ENCODE results near the gene PHLDB2. TPM values are rescaled to one million over a fixed set of nuclear protein-coding genes. Genes with fewer than 3 reads are reported as not detected.

PHLDB2 gene
- polyA plus RNA-seq, 4 donors, result 1.1 to 17.8 (median 4.5) TPM

DNA sequence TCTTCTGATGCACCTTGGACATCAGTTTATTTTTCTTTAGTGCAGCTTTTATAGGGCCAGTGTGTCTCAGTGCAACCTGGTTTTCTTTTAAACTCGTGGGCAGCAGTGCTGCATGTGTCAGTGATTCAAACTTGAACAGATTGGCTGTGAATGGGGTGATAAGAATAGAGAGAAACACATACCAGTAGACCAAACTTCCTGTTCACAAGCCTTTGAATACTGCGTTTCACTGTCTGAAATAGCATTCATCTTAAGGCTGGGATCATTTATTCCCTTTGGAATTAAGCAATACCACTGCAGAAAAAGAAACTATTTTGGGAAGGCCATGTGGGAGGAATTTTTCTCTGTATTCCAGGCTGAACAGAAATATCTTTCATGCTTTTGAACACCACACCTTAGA, 51.7 kb downstream of the PHLDB2 start:
- H3K4me3 ChIP-seq (ENCODE audit: low read depth in 1 of 3, low read length in 3 of 3), result no peak overlapping the region
- no peaks in the 10 kb centered on the region for H3K9me3 ChIP-seq (ENCODE audit: control insufficient read depth in 2 of 2, insufficient read depth in 1 of 2, low read depth in 1 of 2, low read length in 1 of 2)
- no peak overlapping the region for H3K27ac ChIP-seq (ENCODE audit: low read depth in 1 of 3, low read length in 2 of 3)
- WGBS, 3 donors, result 3 to 15% (median 5%) methylated on average over 2 of the region's 2 CpGs
- FAIRE-seq (no peak), DNase-seq (peak; percentile 6 to 16)
- no peaks in the 10 kb centered on the region for H3K27me3 ChIP-seq (ENCODE audit: control insufficient read depth in 3 of 3, insufficient read depth in 3 of 3, low read length in 3 of 3)
- H3K4me1 ChIP-seq (ENCODE audit: control insufficient read depth in 3 of 3, insufficient read depth in 2 of 3, low read depth in 1 of 3, low read length in 2 of 3), result peaks cover 0 to 8% (median 3%) of the 10 kb centered on the region in 3 donors
- H3K36me3 ChIP-seq (ENCODE audit: control insufficient read depth in 3 of 3, insufficient read depth in 2 of 3, low read depth in 1 of 3, low read length in 3 of 3), result peaks cover 0 to 2% (median 0%) of the 10 kb centered on the region in 3 donors

DNA sequence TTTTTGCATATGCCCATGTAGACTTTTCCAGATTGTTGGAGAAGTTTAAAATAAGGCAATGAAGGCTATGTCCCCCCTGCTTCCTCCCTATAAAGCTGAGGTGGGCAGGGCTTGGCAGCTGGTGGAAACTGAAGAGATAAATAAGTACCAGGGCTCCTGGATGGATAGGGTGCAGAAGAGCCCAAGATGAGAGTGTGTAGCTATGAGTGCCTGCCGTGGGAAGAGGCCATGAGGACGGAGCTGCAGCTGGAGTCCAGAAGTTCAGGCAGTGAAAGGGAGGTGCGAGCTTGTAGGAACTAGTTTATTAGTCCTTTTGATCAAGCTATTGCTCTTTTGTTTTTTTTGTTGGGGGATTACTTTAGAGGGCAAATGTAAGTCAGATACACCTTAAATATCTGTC, 52.4 kb downstream of the PHLDB2 start:
- WGBS, 3 donors, result 12 to 53% (median 29%) methylated on average over 3 of the region's 3 CpGs
- Histone ChIP-seq H3K4me1 (ENCODE audit: control insufficient read depth in 3 of 3, insufficient read depth in 2 of 3, low read depth in 1 of 3, low read length in 2 of 3) (peaks cover 0 to 11% (median 3%) of the 10 kb centered on the region in 3 donors), H3K9me3 (ENCODE audit: control insufficient read depth in 2 of 2, insufficient read depth in 1 of 2, low read depth in 1 of 2, low read length in 1 of 2) (no peaks in the 10 kb centered on the region), H3K36me3 (ENCODE audit: control insufficient read depth in 3 of 3, insufficient read depth in 2 of 3, low read depth in 1 of 3, low read length in 3 of 3) (peaks cover 0 to 2% (median 0%) of the 10 kb centered on the region in 3 donors), H3K4me3 (ENCODE audit: low read depth in 1 of 3, low read length in 3 of 3) (no peak overlapping the region), H3K27me3 (ENCODE audit: control insufficient read depth in 3 of 3, insufficient read depth in 3 of 3, low read length in 3 of 3) (no peaks in the 10 kb centered on the region), H3K27ac (ENCODE audit: low read depth in 1 of 3, low read length in 2 of 3) (no peak overlapping the region)
- FAIRE-seq, result no peak
- DNase-seq, result peak; percentile 33 to 43

DNA sequence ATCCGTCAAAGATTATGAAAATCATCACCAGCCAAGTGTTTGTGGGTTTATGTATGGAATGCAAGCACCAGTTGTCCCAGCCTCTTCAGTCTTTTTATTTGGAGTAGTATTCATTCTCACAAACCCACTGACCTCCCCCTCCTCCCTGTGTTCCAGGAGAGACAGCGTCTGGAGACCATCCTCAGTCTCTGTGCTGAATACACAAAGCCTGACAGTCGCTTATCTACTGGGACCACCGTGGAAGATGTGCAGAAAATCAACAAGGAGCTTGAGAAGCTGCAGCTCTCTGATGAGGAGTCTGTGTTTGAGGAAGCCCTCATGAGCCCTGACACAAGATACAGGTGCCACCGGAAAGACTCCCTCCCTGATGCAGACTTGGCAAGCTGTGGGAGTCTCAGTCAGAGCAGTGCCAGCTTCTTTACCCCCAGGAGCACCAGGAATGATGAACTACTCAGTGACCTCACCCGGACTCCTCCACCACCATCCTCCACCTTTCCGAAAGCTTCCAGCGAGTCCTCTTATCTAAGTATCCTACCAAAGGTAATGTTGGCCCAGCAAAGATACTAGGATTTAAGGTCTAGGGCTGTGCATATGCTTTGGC, 54.2 kb downstream of the PHLDB2 start:
- peaks cover 0 to 2% (median 0%) of the 10 kb centered on the region in 3 donors for H3K36me3 ChIP-seq (ENCODE audit: control insufficient read depth in 3 of 3, insufficient read depth in 2 of 3, low read depth in 1 of 3, low read length in 3 of 3)
- H3K4me1 ChIP-seq (ENCODE audit: control insufficient read depth in 3 of 3, insufficient read depth in 2 of 3, low read depth in 1 of 3, low read length in 2 of 3), result peaks cover 0 to 7% (median 3%) of the 10 kb centered on the region in 3 donors
- FAIRE-seq (no peak), DNase-seq (no peak)
- H3K27ac ChIP-seq (ENCODE audit: low read depth in 1 of 3, low read length in 2 of 3), result no peak overlapping the region
- 74 to 91% (median 80%) methylated on average over 8 of the region's 8 CpGs for WGBS, 3 donors
- no peak overlapping the region for H3K4me3 ChIP-seq (ENCODE audit: low read depth in 1 of 3, low read length in 3 of 3)
- H3K27me3 ChIP-seq (ENCODE audit: control insufficient read depth in 3 of 3, insufficient read depth in 3 of 3, low read length in 3 of 3), result no peaks in the 10 kb centered on the region
- H3K9me3 ChIP-seq (ENCODE audit: control insufficient read depth in 2 of 2, insufficient read depth in 1 of 2, low read depth in 1 of 2, low read length in 1 of 2), result no peaks in the 10 kb centered on the region

DNA sequence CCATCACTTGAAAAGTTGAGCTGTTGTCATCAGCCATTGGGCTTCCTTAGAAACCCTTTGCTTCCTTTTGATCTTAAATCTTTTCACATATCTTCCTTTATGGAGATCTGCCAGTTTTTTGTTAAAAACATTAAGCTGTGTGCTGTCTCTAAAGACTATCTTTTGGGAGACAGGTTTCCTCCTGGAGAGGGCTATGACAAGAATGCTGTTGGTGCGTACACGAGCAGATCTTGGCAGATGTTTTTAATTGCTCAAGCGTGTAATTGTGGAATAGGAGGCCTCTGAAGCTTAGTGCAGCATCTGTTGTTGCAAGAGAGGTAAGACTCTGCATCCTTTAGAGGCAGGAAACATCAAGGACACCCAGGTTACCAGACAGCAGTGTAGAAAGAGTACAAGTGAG, 56.8 kb downstream of the PHLDB2 start:
- FAIRE-seq, result no peak

DNA sequence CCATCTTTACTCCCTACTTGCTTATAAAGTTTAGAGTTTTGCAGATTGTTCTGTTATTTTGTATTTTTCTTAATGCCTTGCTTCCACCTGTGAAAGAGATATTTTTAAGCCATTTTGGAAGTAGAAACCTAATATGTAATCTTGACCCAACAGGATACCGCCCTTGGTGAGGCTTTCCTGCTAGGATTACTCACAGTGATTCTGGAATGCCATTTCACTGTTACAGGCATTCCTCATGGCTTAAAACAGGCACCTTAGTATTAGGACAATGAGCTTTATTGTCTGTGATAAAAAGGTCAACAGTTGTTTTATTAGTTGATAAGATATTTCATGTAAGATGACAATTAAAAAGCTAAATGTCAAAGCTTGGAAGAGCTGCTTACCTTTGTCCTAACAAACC, 58.2 kb downstream of the PHLDB2 start:
- no peaks in the 10 kb centered on the region for H3K9me3 ChIP-seq (ENCODE audit: control insufficient read depth in 2 of 2, insufficient read depth in 1 of 2, low read depth in 1 of 2, low read length in 1 of 2)
- H3K27ac ChIP-seq (ENCODE audit: low read depth in 1 of 3, low read length in 2 of 3), result no peak overlapping the region
- FAIRE-seq (no peak), DNase-seq (peak in 1 of 2 donors; percentile 38)
- peaks cover 0 to 2% (median 0%) of the 10 kb centered on the region in 3 donors for H3K36me3 ChIP-seq (ENCODE audit: control insufficient read depth in 3 of 3, insufficient read depth in 2 of 3, low read depth in 1 of 3, low read length in 3 of 3)
- peaks cover 0 to 3% (median 0%) of the 10 kb centered on the region in 3 donors for H3K4me1 ChIP-seq (ENCODE audit: control insufficient read depth in 3 of 3, insufficient read depth in 2 of 3, low read depth in 1 of 3, low read length in 2 of 3)
- 22 to 57% (median 40%) methylated on average over 1 of the region's 1 CpG for WGBS, 3 donors
- no peaks in the 10 kb centered on the region for H3K27me3 ChIP-seq (ENCODE audit: control insufficient read depth in 3 of 3, insufficient read depth in 3 of 3, low read length in 3 of 3)
- no peak overlapping the region for H3K4me3 ChIP-seq (ENCODE audit: low read depth in 1 of 3, low read length in 3 of 3)

More for the DNA sequence above, 56.8 kb downstream of the PHLDB2 start:
- Histone ChIP-seq H3K36me3 (ENCODE audit: control insufficient read depth in 3 of 3, insufficient read depth in 2 of 3, low read depth in 1 of 3, low read length in 3 of 3) (peaks cover 0 to 2% (median 0%) of the 10 kb centered on the region in 3 donors), H3K27ac (ENCODE audit: low read depth in 1 of 3, low read length in 2 of 3) (no peak overlapping the region), H3K9me3 (ENCODE audit: control insufficient read depth in 2 of 2, insufficient read depth in 1 of 2, low read depth in 1 of 2, low read length in 1 of 2) (no peaks in the 10 kb centered on the region), H3K27me3 (ENCODE audit: control insufficient read depth in 3 of 3, insufficient read depth in 3 of 3, low read length in 3 of 3) (no peaks in the 10 kb centered on the region), H3K4me1 (ENCODE audit: control insufficient read depth in 3 of 3, insufficient read depth in 2 of 3, low read depth in 1 of 3, low read length in 2 of 3) (peaks cover 0 to 7% (median 3%) of the 10 kb centered on the region in 3 donors), H3K4me3 (ENCODE audit: low read depth in 1 of 3, low read length in 3 of 3) (no peak overlapping the region)
- 56 to 76% (median 73%) methylated on average over 3 of the region's 3 CpGs for WGBS, 3 donors
- no peak for DNase-seq

DNA sequence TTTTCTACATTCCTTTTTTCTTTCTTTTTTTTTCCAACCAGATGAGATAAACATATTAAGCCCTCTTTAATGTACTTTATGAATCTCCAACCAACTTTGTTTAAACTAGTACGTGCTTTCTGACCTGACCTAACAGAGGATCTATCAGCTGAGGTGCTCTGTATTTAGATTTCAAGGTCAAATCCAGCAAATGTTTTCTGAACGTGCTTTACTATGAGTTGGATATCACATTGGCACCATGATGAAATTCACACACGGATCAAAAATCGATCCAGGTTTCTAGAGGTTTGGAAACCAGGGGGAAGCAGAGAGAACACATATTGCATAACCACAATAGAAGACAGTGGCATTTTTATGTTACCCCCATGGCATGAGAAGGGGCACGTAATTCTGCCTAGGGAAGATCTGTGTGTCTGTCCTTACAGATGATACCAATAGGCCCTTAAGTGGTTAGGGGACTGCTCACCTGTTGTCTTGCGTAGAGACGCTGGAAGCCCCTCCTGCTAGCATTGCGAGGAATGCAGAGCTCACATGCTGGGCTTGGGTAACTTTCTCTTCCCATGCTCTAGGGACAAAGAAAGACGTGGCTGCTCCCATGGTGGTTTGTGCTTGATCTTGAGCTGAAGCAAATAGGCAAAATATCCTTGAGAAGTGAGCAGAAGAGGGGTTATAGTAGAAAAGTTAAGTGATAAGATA, 60.5 kb downstream of the PHLDB2 start:
- no peak for FAIRE-seq
- H3K27ac ChIP-seq (ENCODE audit: low read depth in 1 of 3, low read length in 2 of 3), result no peak overlapping the region
- 84 to 94% (median 86%) methylated on average over 9 of the region's 9 CpGs for WGBS, 3 donors
- no peaks in the 10 kb centered on the region for H3K36me3 ChIP-seq (ENCODE audit: control insufficient read depth in 3 of 3, insufficient read depth in 2 of 3, low read depth in 1 of 3, low read length in 3 of 3)
- no peaks in the 10 kb centered on the region for H3K27me3 ChIP-seq (ENCODE audit: control insufficient read depth in 3 of 3, insufficient read depth in 3 of 3, low read length in 3 of 3)
- H3K4me3 ChIP-seq (ENCODE audit: low read depth in 1 of 3, low read length in 3 of 3), result no peak overlapping the region
- H3K9me3 ChIP-seq (ENCODE audit: control insufficient read depth in 2 of 2, insufficient read depth in 1 of 2, low read depth in 1 of 2, low read length in 1 of 2), result no peaks in the 10 kb centered on the region
- H3K4me1 ChIP-seq (ENCODE audit: control insufficient read depth in 3 of 3, insufficient read depth in 2 of 3, low read depth in 1 of 3, low read length in 2 of 3), result peaks cover 0 to 8% (median 0%) of the 10 kb centered on the region in 3 donors
- no peak for DNase-seq

DNA sequence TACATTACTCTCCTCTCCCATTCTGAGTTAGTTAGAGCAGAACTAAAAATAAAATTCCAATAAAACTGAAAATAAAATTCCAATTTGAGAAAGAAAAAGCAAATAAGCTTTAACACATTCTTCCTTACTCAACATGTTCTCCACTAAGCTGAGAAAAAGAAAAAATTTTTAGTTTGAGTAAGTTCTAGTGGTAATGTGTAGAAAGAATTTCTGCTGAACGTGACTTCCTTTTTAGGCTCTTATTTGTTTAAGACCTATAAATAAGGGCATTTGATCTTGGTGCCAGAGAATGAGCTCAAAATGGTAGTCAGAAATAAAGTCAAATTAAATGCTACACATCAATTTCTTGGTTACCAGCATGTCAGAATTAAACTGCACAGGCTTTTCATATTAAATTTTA, 62.1 kb downstream of the PHLDB2 start:
- FAIRE-seq, result no peak

DNA sequence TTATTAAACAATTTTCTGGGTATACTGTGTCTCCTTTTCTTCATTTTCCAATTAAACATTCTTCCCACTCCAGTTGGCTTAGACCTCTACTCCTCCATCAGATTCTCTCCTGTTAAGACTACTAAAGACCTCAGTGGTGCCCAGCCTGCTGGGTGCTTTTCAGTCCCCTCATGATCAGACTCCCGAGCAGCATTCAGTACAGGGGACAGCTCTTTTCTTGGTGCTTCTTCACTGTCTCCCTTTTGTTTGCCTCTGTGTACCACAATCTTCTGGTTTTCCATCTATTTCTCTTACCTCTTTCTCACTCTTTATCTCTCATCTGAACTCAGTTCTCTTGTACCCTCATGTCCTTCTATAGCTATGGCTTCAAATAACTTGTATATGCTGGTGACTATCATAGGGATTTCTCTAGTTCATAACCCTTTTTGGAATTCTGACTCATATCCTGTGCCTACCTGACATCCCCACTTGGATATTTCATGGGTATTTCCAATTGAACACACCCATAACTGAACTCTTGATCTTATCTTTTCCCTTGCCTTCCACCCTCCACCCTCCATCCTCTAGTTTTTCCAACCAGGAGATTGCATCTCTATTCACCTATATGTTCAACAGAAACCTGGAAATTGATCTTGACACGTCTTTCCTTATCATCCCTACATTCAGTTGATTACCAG, 64.2 kb downstream of the PHLDB2 start:
- Histone ChIP-seq H3K9me3 (ENCODE audit: control insufficient read depth in 2 of 2, insufficient read depth in 1 of 2, low read depth in 1 of 2, low read length in 1 of 2) (no peaks in the 10 kb centered on the region), H3K4me3 (ENCODE audit: low read depth in 1 of 3, low read length in 3 of 3) (no peak overlapping the region), H3K27me3 (ENCODE audit: control insufficient read depth in 3 of 3, insufficient read depth in 3 of 3, low read length in 3 of 3) (no peaks in the 10 kb centered on the region), H3K4me1 (ENCODE audit: control insufficient read depth in 3 of 3, insufficient read depth in 2 of 3, low read depth in 1 of 3, low read length in 2 of 3) (peaks cover 0 to 5% (median 0%) of the 10 kb centered on the region in 3 donors), H3K27ac (ENCODE audit: low read depth in 1 of 3, low read length in 2 of 3) (no peak overlapping the region), H3K36me3 (ENCODE audit: control insufficient read depth in 3 of 3, insufficient read depth in 2 of 3, low read depth in 1 of 3, low read length in 3 of 3) (peaks cover 0 to 2% (median 0%) of the 10 kb centered on the region in 3 donors)
- 5 to 30% (median 25%) methylated on average over 2 of the region's 2 CpGs for WGBS, 3 donors
- FAIRE-seq (no peak), DNase-seq (no peak)

More for the DNA sequence above, 62.1 kb downstream of the PHLDB2 start:
- Histone ChIP-seq H3K27ac (ENCODE audit: low read depth in 1 of 3, low read length in 2 of 3) (no peak overlapping the region), H3K9me3 (ENCODE audit: control insufficient read depth in 2 of 2, insufficient read depth in 1 of 2, low read depth in 1 of 2, low read length in 1 of 2) (no peaks in the 10 kb centered on the region), H3K27me3 (ENCODE audit: control insufficient read depth in 3 of 3, insufficient read depth in 3 of 3, low read length in 3 of 3) (no peaks in the 10 kb centered on the region), H3K4me1 (ENCODE audit: control insufficient read depth in 3 of 3, insufficient read depth in 2 of 3, low read depth in 1 of 3, low read length in 2 of 3) (peaks cover 0 to 5% (median 0%) of the 10 kb centered on the region in 3 donors), H3K4me3 (ENCODE audit: low read depth in 1 of 3, low read length in 3 of 3) (no peak overlapping the region), H3K36me3 (ENCODE audit: control insufficient read depth in 3 of 3, insufficient read depth in 2 of 3, low read depth in 1 of 3, low read length in 3 of 3) (peaks cover 0 to 2% (median 0%) of the 10 kb centered on the region in 3 donors)
- no peak for DNase-seq
- 65 to 82% (median 72%) methylated on average over 1 of the region's 1 CpG for WGBS, 3 donors
